Muscle layer of duodenum (tissue), 2 donors: ENCODE measurements around the gene OPN4.

Source experiments
- H3K27ac ChIP-seq: one replicate; pipeline ENCODE4 v1.7.0; 2013; ENCODE audit warnings: mild to moderate bottlenecking, low read length
- H3K27me3 ChIP-seq: one replicate; pipeline ENCODE4 v1.7.0; 2013; ENCODE audit warnings: low read depth, mild to moderate bottlenecking, control low read depth, low read length
- H3K36me3 ChIP-seq, 2 donors: one replicate each; pipeline ENCODE4 v1.7.0; 2013; ENCODE audit warnings: low read length in 2 of 2, control low read depth in 1 of 2, mild to moderate bottlenecking in 1 of 2; ENCODE audit not compliant: insufficient read depth in 2 of 2, control insufficient read depth in 1 of 2
- H3K4me1 ChIP-seq, 2 donors: one replicate each; pipeline ENCODE4 v1.7.0; 2013; ENCODE audit warnings: low read length in 2 of 2, mild to moderate bottlenecking in 2 of 2, control low read depth in 1 of 2, moderate library complexity in 1 of 2; ENCODE audit not compliant: insufficient read depth in 2 of 2, control insufficient read depth in 1 of 2
- H3K4me3 ChIP-seq, 2 donors: one replicate each; pipeline ENCODE4 v1.7.0; 2013; ENCODE audit warnings: low read length in 2 of 2, low read depth in 1 of 2, mild to moderate bottlenecking in 1 of 2
- H3K9me3 ChIP-seq, 2 donors: one replicate each; pipeline ENCODE4 v1.7.0; 2013; ENCODE audit warnings: low read length in 2 of 2, control low read depth in 1 of 2, mild to moderate bottlenecking in 1 of 2; ENCODE audit not compliant: control insufficient read depth in 1 of 2
- donor health status: healthy.

Gene OPN4

DNA sequence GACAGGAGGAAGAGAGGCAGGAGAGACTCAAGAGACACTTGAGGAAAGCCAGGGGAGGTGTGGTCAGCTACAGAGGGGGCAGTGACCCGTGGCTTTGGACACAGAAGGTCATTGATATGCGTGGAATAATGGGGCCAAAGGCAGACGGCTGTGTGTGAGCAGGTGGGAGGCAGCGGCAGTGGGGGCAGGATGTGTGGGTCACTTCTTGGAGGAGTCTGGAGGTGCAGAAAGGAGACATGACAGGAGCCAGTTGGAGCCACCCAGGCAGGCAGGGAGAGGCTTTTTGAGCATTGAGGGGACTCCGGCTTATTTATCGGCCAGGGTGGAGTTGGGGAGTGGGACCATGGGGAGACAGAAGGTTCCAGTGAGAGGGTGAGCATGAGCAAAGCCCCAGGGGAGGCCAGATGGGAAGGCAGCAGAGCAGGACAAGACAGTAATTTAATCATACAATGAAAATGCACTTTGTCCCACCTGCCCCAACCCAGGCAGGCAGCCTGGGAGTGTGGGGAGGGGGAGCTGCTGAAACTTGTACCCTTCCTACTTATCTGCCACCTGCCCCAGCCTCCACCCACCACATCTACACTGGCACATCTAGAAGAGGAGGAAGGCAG, 19.0 kb downstream of the OPN4 start:
- H3K27me3 ChIP-seq = no peaks in the 10 kb centered on the region
- peaks cover 8 to 36% of the 10 kb centered on the region in 2 donors for H3K4me1 ChIP-seq
- H3K4me3 ChIP-seq = no peak overlapping the region
- no peaks in the 10 kb centered on the region for H3K36me3 ChIP-seq
- H3K9me3 ChIP-seq = no peaks in the 10 kb centered on the region
- peak overlapping the region; percentile 36 for H3K27ac ChIP-seq

DNA sequence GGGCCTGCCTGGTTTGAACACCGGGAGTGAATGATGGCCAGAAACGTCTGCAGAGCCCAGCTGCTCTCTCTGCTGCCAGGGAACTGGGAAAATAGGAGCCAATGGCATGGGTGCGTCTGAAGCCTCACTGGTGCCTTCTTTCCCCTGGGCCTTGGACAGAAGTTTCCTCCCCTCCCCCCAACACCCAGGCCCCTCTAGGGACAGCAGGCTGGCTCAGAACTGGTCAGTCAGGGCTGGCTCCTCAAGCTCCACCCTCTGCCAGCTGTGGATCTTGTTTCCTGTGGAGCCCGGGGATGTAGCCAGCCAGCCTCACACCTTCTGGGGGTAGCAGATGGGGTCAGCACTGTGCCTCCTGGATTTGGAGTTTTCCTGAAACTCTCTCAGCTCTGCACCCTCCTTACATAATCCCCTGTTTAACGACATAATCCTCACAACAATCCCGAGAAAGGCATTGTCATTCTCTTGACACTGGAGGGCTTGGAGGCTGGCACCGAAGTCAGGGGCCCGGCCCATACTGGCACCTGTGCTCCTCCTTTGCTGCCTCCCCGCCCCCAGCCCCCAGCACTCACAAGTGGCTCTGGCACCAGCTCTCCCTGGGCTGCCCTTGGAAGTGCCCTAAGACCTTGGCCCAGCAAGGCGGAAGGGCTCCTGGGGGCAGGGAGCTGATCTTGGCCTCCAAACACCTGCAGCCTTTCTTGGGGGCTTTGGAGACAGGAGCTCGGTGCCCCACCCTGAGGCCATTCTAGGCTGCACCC, 19.7 kb downstream of the OPN4 start:
- Histone ChIP-seq H3K36me3 (no peaks in the 10 kb centered on the region), H3K27ac (no peak overlapping the region), H3K9me3 (no peaks in the 10 kb centered on the region), H3K27me3 (no peaks in the 10 kb centered on the region), H3K4me3 (no peak overlapping the region), H3K4me1 (peaks cover 8 to 36% of the 10 kb centered on the region in 2 donors)

DNA sequence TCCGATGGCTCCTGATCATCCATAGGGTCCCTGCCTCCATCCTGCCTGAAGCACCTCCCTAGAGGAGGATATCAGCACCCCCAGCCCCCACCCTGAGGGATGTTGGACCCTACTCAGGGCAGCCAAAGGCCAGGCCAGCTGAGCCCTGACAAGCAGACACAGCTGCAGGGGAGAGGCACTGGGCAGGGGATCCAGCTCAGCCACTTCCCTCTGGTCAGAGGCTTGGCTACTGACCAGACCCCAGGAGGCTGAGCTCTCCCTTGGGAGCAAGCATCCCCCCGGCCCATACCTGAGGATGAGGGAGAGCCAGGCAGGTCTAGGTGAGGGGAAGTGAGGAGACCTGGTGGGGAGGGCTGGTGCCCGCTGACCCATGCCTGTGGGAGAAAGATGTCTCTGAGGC, 20.6 kb downstream of the OPN4 start:
- no peaks in the 10 kb centered on the region for H3K9me3 ChIP-seq
- no peaks in the 10 kb centered on the region for H3K27me3 ChIP-seq
- H3K36me3 ChIP-seq = no peaks in the 10 kb centered on the region
- no peak overlapping the region for H3K4me3 ChIP-seq
- peaks cover 8 to 36% of the 10 kb centered on the region in 2 donors for H3K4me1 ChIP-seq
- no peak overlapping the region for H3K27ac ChIP-seq

DNA sequence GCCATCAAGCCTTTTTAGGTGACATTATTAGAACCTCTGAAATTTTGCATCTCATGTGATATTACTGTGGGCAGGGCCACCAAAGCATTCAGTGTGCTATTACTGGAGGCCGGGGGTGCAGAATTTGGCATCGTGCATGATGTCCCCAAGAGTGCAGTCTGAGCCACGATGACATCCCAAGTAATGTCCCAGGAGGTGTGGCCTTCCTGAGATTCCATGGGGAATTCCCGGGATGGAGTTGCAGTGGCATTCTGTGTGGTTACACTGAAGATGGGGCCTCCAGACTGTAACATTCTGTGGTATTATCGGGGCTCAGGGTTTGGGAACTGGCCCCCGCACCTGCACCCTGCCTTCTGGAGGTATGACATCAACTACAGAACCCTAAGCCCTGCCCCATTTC, 23.0 kb downstream of the OPN4 start:
- Histone ChIP-seq H3K36me3 (no peaks in the 10 kb centered on the region), H3K9me3 (no peaks in the 10 kb centered on the region), H3K27me3 (no peaks in the 10 kb centered on the region), H3K4me3 (no peak overlapping the region), H3K27ac (no peak overlapping the region), H3K4me1 (peaks cover 8 to 48% of the 10 kb centered on the region in 2 donors)

GRCh38 chr10:86678999-86679792, 24.8 kb downstream of the OPN4 start:
- H3K27me3 ChIP-seq = no peaks in the 10 kb centered on the region
- H3K4me1 ChIP-seq = peaks cover 0 to 48% of the 10 kb centered on the region in 2 donors
- no peaks in the 10 kb centered on the region for H3K9me3 ChIP-seq
- no peak overlapping the region for H3K27ac ChIP-seq
- H3K4me3 ChIP-seq = no peak overlapping the region
- H3K36me3 ChIP-seq = no peaks in the 10 kb centered on the region

- no peaks in the 10 kb centered on the region for H3K36me3 ChIP-seq
- no peaks in the 10 kb centered on the region for H3K27me3 ChIP-seq
- no peaks in the 10 kb centered on the region for H3K9me3 ChIP-seq
- H3K4me1 ChIP-seq = peaks cover 0 to 46% of the 10 kb centered on the region in 2 donors
- H3K27ac ChIP-seq = no peak overlapping the region
- H3K4me3 ChIP-seq = no peak overlapping the region
Observed at GRCh38 chr10:86681047-86681446, 26.7 kb downstream of the OPN4 start.

DNA sequence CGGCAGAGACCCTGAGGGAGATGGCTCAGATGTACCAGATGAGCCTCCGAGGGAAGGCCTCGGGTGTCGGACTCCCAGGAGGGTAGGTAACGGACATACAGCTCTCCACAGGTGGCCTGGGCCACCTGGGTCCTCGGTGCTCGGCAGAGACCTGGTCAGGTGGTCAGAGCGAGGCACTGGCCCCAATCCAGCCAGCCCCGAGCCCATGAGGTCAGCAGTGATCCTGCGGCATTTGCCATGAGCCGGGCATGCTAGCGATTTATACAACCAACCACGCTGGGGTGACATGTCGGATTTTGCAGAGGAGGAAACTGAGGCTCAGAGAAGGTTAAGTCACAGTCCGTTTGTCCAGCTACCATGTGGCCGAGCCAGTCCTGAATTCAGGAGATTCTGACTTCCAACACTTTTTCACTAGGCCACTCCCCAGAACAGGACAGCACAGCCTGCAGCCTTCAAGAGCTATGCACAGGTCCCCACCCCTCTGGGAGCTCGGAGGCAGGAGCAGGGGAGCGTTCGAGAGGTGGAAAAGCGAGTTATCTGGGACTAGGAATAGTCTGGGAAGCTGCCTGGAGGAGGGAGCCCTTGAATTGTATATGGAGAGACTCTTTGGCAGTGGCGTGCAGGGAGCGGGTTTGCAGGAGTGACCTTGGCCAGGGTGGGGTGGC, 27.5 kb downstream of the OPN4 start:
- H3K4me3 ChIP-seq = no peak overlapping the region
- H3K36me3 ChIP-seq = no peaks in the 10 kb centered on the region
- H3K4me1 ChIP-seq = peaks cover 0 to 46% of the 10 kb centered on the region in 2 donors
- no peaks in the 10 kb centered on the region for H3K27me3 ChIP-seq
- H3K27ac ChIP-seq = no peak overlapping the region
- H3K9me3 ChIP-seq = no peaks in the 10 kb centered on the region

DNA sequence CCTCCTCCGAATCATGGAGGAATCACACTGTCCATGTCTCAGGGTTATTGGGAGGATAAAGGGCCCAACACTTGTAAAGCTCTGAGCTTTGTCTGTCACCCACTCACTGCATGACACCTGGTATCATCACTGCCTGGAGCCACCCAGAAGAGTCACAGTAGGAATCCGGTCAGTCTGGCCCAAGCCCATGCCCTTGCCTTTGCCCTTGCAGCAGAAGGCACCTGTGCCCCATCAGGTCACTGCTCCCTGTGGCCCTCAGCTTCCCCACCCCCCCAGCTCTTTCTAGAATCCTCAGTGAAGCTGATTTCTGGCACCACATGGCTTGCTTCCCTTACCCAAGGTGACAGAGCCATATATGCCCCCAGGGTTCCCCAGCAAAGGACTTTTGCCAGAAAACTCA, 28.3 kb downstream of the OPN4 start:
- no peak overlapping the region for H3K27ac ChIP-seq
- H3K36me3 ChIP-seq = no peaks in the 10 kb centered on the region
- H3K4me1 ChIP-seq = peaks cover 0 to 52% of the 10 kb centered on the region in 2 donors
- no peaks in the 10 kb centered on the region for H3K9me3 ChIP-seq
- H3K27me3 ChIP-seq = no peaks in the 10 kb centered on the region
- H3K4me3 ChIP-seq = no peak overlapping the region

GRCh38 chr10:86684331-86685097, 30.2 kb downstream of the OPN4 start:
- H3K4me1 ChIP-seq = peaks cover 6 to 64% of the 10 kb centered on the region in 2 donors

GRCh38 chr10:86685416-86685815, 31.1 kb downstream of the OPN4 start:
- no peaks in the 10 kb centered on the region for H3K9me3 ChIP-seq
- peak overlapping the region; percentile 16 for H3K27ac ChIP-seq
- H3K4me3 ChIP-seq = no peak overlapping the region
- no peaks in the 10 kb centered on the region for H3K36me3 ChIP-seq
- H3K4me1 ChIP-seq = peaks cover 6 to 64% of the 10 kb centered on the region in 2 donors
- H3K27me3 ChIP-seq = no peaks in the 10 kb centered on the region

More at GRCh38 chr10:86684331-86685097, 30.2 kb downstream of the OPN4 start:
- Histone ChIP-seq H3K27me3 (no peaks in the 10 kb centered on the region), H3K27ac (no peak overlapping the region), H3K36me3 (no peaks in the 10 kb centered on the region), H3K4me3 (no peak overlapping the region), H3K9me3 (no peaks in the 10 kb centered on the region)
